ENCODE data around the gene TMEM131L.

The TMEM131L gene

DNA sequence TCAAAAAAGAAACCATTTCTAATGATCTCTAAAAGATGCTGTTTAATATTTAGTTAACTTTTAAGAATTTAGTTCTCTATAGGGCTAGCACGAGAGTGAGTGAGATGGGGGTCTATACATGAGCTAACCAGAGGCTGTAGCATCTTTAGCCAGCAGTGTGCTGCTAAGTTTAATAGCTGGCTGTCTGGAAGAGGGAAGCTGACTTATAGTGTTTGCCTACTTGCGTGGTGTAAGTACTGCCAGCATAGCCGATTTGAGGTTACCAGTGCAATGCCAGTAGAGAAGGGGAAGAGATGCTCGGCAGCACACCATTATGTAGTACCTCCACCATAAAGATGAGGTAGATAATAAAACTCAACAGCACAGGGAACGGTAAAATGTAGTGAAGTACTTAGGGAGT lies 47.1 kb upstream of the TMEM131L start:
- H4K20me1 ChIP-seq (ENCODE audit: insufficient read depth, low read length), result no peaks in the 10 kb centered on the region

DNA sequence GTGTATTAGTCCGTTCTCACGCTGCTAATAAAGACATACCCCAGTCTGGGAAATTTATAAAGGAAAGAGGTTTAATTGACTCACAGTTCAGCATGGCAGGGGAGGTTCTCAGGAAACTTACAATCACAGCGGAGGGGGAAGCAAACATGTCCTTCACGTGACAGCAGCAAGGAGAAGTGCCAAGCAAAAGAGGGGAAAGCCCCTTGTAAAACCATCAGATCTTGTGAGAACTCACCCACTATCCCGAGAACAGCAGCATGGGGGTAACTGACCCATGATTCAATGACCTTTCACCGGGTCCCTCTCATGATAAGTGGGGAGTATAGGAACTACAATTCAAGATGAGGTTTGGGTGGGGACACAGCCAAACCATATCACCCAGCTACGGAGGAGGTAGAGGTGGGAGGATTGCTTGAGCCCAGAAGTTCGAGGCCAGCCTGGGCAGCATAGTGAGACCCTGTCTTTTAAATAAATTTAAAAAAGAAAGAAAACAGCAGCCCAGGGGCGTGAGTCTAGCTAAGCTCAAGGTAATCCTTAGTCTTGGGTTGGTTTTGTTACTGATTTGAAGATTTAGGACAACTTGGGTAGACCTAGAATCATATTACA lies 46.4 kb upstream of the TMEM131L start:
- no peak overlapping the region for H2AFZ ChIP-seq (ENCODE audit: low read length)
- H3K4me3 ChIP-seq (ENCODE audit: low read length), result no peak overlapping the region
- no peaks in the 10 kb centered on the region for H3K27me3 ChIP-seq (replicated peaks; ENCODE audit: insufficient read depth, low read length)
- H3K9me2 ChIP-seq (replicated peaks; ENCODE audit: insufficient read depth, low read length), result no peaks in the 10 kb centered on the region
- H3K9me3 ChIP-seq (replicated peaks; ENCODE audit: insufficient read depth, low read length), result no peaks in the 10 kb centered on the region
- H3K4me2 ChIP-seq (ENCODE audit: low read depth, low read length), result no peak overlapping the region
- H3K27ac ChIP-seq (ENCODE audit: low read length), result no peak overlapping the region
- H3K36me3 ChIP-seq (replicated peaks; ENCODE audit: insufficient read depth, low read length), result no peaks in the 10 kb centered on the region
- H4K20me1 ChIP-seq (ENCODE audit: insufficient read depth, low read length), result no peaks in the 10 kb centered on the region
- no peak overlapping the region for H3K9ac ChIP-seq (ENCODE audit: low read length)
- no peaks in the 10 kb centered on the region for H3K79me2 ChIP-seq (ENCODE audit: low read length)
- DNase-seq, result no peak
- H3F3A ChIP-seq (ENCODE audit: insufficient read depth, low read length), result no peaks in the 10 kb centered on the region
- H3K4me1 ChIP-seq (ENCODE audit: low read length), result no peaks in the 10 kb centered on the region
- TF ChIP-seq EZH2 (optimal IDR thresholded peaks at IDR 0.05; ENCODE audit: low read depth, low read length) (no peak), EZH2phosphoT487 (IDR thresholded peaks at IDR 0.05; ENCODE audit: low read length) (no peak), CTCF (IDR thresholded peaks at IDR 0.05; ENCODE audit: low read length) (no peak)

More for the DNA sequence above, 47.1 kb upstream of the TMEM131L start:
- Histone ChIP-seq H3K9ac (ENCODE audit: low read length) (no peak overlapping the region), H3K4me3 (ENCODE audit: low read length) (no peak overlapping the region), H3K4me2 (ENCODE audit: low read depth, low read length) (no peak overlapping the region), H3K36me3 (replicated peaks; ENCODE audit: insufficient read depth, low read length) (no peaks in the 10 kb centered on the region), H2AFZ (ENCODE audit: low read length) (no peak overlapping the region), H3K9me3 (replicated peaks; ENCODE audit: insufficient read depth, low read length) (no peaks in the 10 kb centered on the region), H3K27me3 (replicated peaks; ENCODE audit: insufficient read depth, low read length) (no peaks in the 10 kb centered on the region), H3K27ac (ENCODE audit: low read length) (no peak overlapping the region), H3F3A (ENCODE audit: insufficient read depth, low read length) (no peaks in the 10 kb centered on the region), H3K79me2 (ENCODE audit: low read length) (no peaks in the 10 kb centered on the region), H3K9me2 (replicated peaks; ENCODE audit: insufficient read depth, low read length) (no peaks in the 10 kb centered on the region), H3K4me1 (ENCODE audit: low read length) (no peaks in the 10 kb centered on the region)
- DNase-seq, result no peak
- TF ChIP-seq EZH2 (optimal IDR thresholded peaks at IDR 0.05; ENCODE audit: low read depth, low read length), result no peak
- TF ChIP-seq EZH2phosphoT487 (IDR thresholded peaks at IDR 0.05; ENCODE audit: low read length), result no peak
- no peak for TF ChIP-seq CTCF (IDR thresholded peaks at IDR 0.05; ENCODE audit: low read length)

DNA sequence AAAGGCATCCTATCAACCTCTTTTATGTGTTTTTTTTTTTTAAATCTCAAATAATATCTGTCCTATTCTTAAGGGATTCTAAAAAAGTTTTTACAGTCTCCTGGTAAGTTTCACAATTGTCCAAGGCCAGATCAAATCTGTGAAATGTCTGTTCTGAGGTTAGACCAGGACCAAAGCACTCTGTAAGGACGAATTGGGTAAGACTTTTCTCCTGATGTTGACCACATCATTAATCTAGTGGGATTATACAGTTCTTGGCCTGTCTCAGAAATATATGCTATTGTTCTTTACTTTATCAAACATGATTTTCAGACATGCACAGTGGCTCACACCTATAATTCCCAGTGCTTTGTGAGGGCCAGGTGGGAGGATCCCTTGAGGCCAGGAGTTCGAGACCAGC lies 45.8 kb upstream of the TMEM131L start:
- Histone ChIP-seq H3K4me3 (ENCODE audit: low read length) (no peak overlapping the region), H3K4me2 (ENCODE audit: low read depth, low read length) (no peak overlapping the region), H3K4me1 (ENCODE audit: low read length) (no peaks in the 10 kb centered on the region), H3K9me3 (replicated peaks; ENCODE audit: insufficient read depth, low read length) (no peaks in the 10 kb centered on the region), H3K79me2 (ENCODE audit: low read length) (no peaks in the 10 kb centered on the region), H3F3A (ENCODE audit: insufficient read depth, low read length) (no peaks in the 10 kb centered on the region), H3K9me2 (replicated peaks; ENCODE audit: insufficient read depth, low read length) (no peaks in the 10 kb centered on the region), H3K36me3 (replicated peaks; ENCODE audit: insufficient read depth, low read length) (no peaks in the 10 kb centered on the region), H3K27me3 (replicated peaks; ENCODE audit: insufficient read depth, low read length) (no peaks in the 10 kb centered on the region), H3K9ac (ENCODE audit: low read length) (no peak overlapping the region), H4K20me1 (ENCODE audit: insufficient read depth, low read length) (no peaks in the 10 kb centered on the region), H3K27ac (ENCODE audit: low read length) (no peak overlapping the region), H2AFZ (ENCODE audit: low read length) (no peak overlapping the region)
- TF ChIP-seq CTCF (IDR thresholded peaks at IDR 0.05; ENCODE audit: low read length) (no peak), EZH2phosphoT487 (IDR thresholded peaks at IDR 0.05; ENCODE audit: low read length) (no peak), EZH2 (optimal IDR thresholded peaks at IDR 0.05; ENCODE audit: low read depth, low read length) (no peak)
- DNase-seq, result no peak
